ENCODE measurements around the gene SP8.

SP8 gene

GRCh38 chr7:20754001-20754400 lies 32.7 kb downstream of the SP8 start:
- H3K4me3 ChIP-seq (ENCODE audit: low read depth, low read length): no peak overlapping the region
- no peak for DNase-seq (ENCODE audit: low read depth)
- TF ChIP-seq CTCF (IDR thresholded peaks at IDR 0.05; ENCODE audit: low read depth, low read length, missing control alignments): no peak

- no peak for TF ChIP-seq CTCF (IDR thresholded peaks at IDR 0.05; ENCODE audit: low read depth, low read length, missing control alignments)
- H3K4me3 ChIP-seq (ENCODE audit: low read depth, low read length): no peak overlapping the region
- no peak for DNase-seq (ENCODE audit: low read depth)
These were observed 36.8 kb downstream of the SP8 start for GRCh38 chr7:20749906-20750305.

- DNase-seq (ENCODE audit: low read depth): no peak
- TF ChIP-seq CTCF (IDR thresholded peaks at IDR 0.05; ENCODE audit: low read depth, low read length, missing control alignments): no peak
- H3K4me3 ChIP-seq (ENCODE audit: low read depth, low read length): no peak overlapping the region
These were observed 37.8 kb downstream of the SP8 start for GRCh38 chr7:20748853-20749252.

GRCh38 chr7:20747001-20747400 lies 39.7 kb downstream of the SP8 start:
- DNase-seq (ENCODE audit: low read depth): no peak
- no peak overlapping the region for H3K4me3 ChIP-seq (ENCODE audit: low read depth, low read length)
- TF ChIP-seq CTCF (IDR thresholded peaks at IDR 0.05; ENCODE audit: low read depth, low read length, missing control alignments): no peak

- no peak for TF ChIP-seq CTCF (IDR thresholded peaks at IDR 0.05; ENCODE audit: low read depth, low read length, missing control alignments)
- DNase-seq (ENCODE audit: low read depth): no peak
These were observed 41.0 kb downstream of the SP8 start for GRCh38 chr7:20745702-20746101.

GRCh38 chr7:20744954-20745446 lies 41.7 kb downstream of the SP8 start:
- H3K4me3 ChIP-seq (ENCODE audit: low read depth, low read length): no peak overlapping the region
- DNase-seq (ENCODE audit: low read depth): no peak
- TF ChIP-seq CTCF (IDR thresholded peaks at IDR 0.05; ENCODE audit: low read depth, low read length, missing control alignments): no peak

More at GRCh38 chr7:20745702-20746101, 41.0 kb downstream of the SP8 start:
- no peak overlapping the region for H3K4me3 ChIP-seq (ENCODE audit: low read depth, low read length)

DNA sequence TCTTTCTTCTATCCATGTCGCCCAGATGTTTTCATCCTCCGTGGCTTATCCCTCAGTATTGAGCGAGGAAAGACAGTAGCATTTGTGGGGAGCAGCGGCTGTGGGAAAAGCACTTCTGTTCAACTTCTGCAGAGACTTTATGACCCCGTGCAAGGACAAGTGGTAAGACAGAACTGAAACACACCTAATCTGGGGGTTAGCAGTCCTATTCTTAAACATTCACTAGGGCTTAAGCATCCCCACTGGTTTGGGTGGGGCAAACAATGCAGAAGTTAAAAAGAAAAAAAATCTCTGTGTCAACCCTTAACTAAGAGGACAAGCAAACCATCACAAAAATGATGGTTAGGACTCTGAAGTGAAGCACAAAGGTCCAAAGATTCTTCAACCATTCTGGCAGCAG lies 43.8 kb downstream of the SP8 start:
- TF ChIP-seq CTCF (IDR thresholded peaks at IDR 0.05; ENCODE audit: low read depth, low read length, missing control alignments): no peak
- no peak overlapping the region for H3K4me3 ChIP-seq (ENCODE audit: low read depth, low read length)
- no peak for DNase-seq (ENCODE audit: low read depth)
